Hematopoietic multipotent progenitor cell treated with erythropoietin and hydrocortisone succinate and interleukin-3 and kit ligand, for 15 days (in vitro differentiated cells): ENCODE data around the gene THSD4.
"Not testable (repeated sequence)": the region's sequence is repeated elsewhere in the genome, so short reads cannot be mapped to it uniquely, and the experiment has no call there.

Experiments used
- DNase-seq: peaks from one replicate; pipeline ENCODE4 v3.0.0-alpha.2; 2015; ENCODE audit warnings: low spot score

The THSD4 gene

DNA sequence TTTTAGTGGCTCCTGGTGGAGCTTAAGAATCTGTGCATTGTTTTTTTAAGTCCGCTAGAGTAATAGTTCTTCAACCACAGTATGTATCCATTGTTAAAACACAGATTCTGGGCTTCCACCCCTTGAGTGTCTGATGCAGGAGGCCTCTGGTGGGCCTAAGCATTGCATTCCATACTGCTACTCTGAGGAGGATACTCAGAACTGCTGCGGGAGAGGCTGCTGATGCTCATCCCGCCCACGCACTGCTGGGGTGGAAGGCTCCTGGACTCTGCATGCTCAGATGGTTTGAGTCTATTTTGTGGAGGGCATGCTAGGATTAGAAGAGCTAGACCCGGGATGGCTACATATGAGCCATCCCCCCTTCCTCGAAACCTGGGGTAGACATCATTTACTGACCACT lies 74.4 kb downstream of the THSD4 start:
- no peak for DNase-seq

DNA sequence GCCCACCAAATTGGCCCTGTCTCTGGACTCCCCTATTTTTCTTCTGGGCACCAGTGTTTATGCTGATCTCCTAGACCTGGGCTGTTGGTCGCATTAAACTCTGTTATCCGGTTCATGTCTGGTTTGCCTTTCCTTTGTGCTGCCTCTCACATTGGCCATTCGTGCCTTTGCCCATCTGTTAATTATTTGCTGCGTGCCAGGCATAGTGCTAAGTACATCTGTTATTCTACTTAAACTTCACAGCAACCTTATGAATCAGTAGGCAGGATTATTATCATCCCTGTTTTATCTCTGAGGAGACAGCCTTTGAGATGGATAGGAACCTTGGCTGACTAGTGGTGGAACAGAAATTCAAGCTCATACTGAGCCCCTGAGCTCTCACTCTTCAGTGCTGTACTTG lies 76.0 kb downstream of the THSD4 start:
- no peak for DNase-seq

DNA sequence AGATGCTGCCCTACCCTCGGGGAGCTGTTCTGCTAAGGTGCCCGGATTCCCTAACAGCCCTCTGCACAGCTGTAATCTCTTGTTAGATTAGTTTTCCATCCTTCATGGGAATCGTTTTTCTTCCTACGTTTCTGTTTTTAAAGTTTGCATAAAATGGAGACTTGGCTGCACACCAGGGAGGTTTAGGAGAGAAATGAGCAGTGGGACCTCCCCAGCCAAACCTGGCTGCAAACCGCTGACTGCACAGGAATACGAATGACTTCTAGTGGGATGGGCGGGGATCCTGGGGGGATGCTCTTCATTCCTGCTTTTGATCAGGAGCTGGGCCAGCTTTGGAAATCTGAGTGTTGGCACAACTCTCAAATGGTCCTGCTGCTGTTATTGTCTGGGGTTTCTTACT lies 77.5 kb downstream of the THSD4 start:
- DNase-seq = no peak

DNA sequence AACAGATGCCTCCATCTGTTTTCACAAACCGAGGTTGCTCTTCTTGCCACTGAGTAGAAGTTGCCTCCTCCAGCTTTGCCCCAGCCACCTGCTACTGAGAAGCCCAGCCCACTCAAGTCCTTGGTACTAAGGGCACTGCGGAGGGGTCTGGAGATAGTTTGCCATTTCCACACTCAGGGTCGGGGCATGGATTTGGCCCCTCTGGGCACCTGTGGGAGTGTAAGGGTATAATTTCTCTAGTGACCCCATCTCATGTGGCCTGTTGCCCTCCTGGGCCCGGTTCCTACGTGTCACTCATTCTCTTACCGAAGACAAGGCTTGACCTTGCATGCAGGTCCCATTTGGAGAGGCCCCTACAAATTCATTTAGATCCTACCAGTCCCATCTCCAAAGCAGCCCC lies 79.0 kb downstream of the THSD4 start:
- no peak for DNase-seq

DNA sequence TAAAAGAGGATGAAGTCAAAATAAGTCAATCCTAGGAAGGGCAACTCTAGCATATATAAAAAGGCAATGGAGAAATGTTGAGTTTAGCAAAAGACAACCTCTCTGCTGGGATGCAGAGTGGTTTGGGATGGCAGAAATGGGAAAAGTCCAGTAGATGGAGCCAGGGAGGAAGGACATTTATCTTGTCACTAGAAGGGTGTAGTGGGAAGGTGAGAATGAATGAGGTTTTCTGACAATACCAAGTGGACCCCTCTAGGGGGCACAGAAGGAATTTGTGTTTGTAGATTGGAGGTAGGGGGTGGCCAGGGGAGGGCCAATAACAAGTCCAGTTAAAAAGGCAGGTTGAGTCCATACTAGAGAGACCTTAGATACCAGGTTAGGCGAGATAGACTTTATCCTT lies 80.0 kb downstream of the THSD4 start:
- DNase-seq = no peak

DNA sequence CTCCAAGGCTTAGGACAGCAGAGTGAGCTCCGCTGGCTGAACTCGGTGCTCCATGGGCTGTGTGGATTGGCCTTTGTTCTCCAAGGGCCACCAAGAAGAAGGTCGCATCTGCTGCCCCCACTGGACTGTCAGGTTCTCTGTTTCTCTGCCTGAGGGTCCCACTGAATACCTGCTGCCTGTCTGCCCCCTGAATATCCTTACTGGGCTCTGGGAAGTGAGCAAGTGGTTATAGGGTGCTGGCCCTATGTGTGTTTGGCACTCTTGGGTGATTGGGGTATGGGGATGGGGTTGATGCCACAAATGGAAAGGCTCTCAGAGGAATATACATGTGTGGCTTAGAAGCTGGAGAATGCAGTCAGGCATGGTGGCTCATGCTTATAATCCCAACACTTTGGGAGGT lies 82.3 kb downstream of the THSD4 start:
- DNase-seq = no peak

DNA sequence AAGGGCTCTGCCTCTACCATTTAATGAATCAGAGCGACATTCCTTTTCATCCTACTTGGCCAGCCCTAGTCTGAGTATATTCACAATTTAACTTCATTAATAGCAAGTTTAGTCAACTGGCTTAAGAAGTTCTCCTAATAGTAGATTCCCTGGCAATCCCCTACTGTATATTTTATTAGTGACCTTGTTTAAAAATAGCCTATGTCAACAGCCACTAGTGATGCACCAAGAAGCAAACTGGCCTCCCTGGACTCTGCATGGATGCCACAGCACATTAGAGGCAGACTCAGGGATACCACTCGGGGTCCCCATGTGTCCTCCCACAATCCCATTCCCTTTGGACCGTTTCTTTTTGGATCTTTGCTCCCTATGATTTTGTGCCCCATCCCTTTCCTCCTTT lies 83.6 kb downstream of the THSD4 start:
- no peak for DNase-seq

DNA sequence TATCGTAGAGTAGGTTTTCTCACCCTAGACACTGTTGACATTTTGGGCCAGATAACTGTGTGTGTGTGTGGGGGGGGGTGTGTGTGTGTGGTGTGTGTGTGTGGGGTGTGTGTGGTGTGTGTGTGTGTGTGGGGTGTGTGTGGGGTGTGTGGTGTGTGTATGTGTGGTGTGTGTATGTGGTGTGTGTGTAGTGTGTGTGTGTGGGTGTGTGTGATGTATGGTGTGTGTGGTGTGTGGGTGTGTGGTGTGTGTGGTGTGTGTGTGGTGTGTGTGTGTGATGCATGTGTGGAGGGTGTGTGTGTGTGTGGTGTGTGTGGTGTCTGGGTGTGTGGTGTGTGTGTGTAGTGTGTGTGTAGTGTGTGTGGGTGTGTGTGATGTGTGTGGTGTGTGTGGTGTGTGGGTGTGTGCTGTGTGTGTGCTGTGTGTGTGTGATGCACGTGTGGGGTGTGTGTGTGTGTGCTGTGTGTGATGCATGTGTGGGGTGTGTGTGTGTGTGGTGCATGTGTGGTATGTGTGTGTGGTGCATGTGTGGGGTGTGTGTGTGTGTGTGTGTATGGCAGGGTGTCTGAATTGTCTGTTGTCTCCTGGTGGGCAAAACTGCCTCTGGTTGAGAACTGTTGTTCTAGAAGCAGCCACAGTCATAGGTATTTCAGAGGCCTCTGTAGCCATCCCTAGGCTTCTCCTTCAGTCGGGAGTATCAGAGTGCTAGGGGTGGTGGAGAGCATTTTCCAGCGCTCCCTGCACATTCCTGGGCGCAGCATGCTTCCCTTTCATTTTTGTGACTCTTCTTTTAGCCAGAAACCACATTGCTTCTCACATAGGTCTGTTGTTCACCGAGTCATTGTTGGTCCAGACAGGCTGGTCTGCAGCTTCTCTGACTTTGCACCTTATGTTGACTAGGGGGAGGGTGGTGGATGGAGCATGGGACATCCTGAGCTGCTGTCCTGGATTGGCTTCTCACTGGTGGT lies 84.4 kb downstream of the THSD4 start:
- no peak for DNase-seq

DNA sequence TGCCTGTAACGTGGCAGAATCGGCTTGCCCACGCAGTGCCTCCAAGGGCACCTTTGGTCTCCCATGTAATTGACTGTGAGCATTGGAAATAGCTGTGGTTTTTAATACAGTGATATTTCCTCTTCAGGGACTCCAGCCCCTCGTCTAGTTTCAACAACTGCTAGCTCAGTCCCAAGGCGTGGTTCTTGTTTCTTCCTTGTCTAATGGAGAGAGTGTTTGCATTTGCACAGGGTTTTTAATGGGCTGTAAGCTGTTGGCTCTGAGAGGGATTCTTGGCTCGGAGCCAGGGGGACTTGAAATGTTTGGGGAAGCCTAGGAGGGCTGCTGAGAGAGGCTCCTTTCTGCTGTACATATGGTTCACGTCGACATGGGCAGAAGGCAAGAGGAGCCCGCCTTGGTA lies 86.2 kb downstream of the THSD4 start:
- DNase-seq = no peak

DNA sequence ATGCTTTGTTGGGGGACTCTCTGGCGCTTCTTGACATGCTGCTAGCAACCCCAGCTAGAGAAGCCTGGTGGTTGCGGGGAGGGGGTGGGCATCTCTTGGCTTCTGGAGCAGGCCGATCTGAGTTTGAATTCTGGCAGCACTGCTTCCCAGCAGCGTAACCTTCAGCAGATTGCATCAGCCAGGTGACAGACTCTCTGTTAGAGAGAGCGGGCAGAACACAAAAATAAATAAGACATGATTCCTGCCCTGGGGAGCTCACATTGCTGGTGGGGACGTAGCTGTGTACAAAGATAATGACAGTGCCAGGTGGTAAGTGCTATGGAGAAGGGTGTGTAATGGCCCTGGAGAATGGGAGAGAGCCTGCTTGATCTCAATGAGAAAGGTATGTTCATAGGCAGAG lies 87.4 kb downstream of the THSD4 start:
- DNase-seq = no peak

DNA sequence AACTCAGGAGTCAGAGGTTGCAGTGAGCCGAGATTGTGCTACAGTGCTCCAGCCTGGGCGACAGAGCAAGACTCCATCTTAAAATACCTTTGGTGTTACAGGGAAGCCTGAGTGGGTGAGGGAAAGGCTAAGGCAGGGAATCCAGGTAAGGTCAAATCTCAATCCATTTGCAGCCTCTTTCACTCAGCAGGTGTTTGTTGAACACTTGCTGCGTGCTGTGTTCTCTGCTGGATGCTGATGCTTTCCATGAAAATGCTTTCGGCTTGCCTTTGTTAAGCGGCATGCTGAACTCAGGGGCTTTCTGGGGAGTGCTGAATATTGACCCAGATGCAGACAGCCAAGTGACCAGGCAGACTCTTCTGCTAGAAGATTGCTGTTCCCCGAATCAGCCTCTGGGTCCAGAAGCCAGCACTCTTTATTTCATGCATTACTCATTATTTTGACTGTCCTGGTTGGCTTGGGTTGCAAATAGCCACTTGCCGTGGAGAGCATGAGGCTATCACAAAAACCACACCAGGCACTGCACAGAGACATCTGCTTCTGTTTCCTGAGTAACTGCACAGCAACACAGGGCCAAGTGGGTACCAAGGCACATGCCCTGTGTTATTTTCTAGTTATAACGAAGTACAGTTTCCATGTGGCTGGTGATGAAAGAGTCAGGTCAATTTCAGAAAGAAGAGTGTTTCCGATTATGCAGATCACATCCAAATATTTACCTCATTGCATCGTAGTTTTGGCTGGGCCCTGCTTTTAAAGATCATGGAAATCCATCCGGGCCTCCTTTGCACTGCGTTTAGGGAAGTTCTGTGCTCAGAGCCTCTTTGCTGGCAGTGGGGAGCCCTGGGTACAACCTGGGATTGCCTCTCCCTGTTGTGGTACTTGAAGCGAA lies 88.6 kb downstream of the THSD4 start:
- DNase-seq = no peak

DNA sequence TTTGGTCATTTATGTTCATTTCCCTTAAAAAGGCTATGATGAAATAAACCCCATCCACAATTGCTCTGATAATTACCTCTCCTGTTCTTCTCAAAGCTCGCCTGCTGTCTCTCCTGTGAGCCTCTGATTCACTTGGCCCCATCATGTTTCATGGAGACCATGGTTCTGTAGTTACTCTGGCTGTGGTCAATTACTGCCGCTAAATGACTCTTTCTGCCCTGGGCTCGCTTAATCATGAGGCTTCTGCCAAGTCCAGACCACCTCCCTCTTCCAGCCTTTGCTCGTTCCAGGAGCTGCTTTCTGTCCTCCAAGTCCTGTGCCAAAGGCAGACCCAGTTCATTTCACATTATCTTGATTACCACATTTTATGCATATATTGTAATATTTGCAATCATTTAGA lies 91.9 kb downstream of the THSD4 start:
- DNase-seq = no peak

DNA sequence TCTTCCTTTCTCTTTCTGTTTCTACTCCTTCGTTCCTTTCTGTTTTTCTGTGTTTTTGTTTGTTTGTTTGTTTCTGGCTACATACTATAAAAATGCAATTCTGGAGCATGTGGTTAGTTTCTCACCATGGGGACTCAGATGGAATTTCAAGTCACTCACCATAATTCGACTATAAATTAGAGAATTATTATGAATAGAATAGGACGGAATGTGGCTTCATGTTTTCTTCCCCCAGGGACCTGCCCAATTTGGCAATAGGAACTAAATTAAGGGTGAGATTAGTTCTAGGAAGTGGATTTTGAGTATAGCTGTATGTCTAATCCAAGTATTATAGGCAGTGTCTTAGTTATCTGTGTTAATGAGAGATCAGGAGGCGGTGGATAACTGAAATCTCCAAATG lies 96.9 kb downstream of the THSD4 start:
- DNase-seq = no peak

DNA sequence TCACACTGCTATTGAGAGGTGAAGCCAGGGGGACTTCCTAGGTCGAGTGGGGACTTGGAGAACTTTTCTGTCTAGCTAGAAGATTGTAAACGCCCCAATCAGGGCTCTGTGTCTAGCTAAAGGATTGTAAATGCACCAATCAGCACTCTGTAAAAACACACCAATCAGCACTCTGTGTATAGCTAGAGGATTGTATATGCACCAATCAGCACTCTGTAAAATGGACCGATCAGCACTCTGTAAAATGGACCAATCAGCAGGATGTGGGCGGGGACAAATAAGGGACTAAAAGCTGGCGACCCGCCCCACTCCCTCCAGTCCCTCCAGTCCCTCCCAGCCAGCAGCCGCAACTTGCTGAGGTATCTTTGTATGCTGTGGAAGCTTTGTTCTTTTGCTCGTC lies 98.7 kb downstream of the THSD4 start:
- not testable (repeated sequence) for DNase-seq

DNA sequence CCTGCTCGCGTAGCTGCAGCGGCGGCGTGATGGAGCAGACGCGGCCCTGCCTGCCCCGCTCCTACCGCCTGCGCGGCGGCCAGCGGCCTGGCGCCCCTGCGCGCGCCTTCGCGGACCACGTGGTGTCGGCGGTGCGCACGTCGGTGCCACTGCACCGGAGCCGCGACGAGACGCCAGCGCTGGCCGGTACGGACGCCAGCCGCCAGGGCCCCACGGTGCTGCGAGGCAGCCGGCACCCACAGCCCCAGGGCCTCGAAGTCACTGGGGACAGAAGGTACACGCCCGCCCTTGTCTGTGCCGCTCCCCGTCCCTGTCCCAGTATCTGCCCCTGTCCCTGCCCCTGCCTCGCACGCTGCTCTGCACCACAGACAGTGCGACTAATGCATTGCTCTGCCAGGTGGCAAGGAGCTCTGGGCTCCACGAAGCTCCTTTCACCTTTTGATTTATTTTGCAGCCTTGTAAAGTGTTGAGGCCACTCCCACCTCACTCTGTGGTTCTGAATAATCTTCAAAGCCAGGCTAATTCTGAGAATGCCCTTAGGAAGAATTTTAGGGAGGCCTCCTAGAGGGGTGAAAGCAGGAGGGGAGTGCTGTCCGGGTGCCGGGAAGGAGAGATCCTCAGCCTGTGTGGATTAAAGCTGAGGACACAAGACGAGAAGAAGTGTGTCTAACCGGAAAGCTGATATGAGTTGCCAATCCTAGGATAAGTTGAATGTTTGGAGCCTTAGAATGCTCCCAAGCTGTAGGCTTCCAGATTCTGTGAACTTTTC lies 100.0 kb downstream of the THSD4 start:
- no peak for DNase-seq

DNA sequence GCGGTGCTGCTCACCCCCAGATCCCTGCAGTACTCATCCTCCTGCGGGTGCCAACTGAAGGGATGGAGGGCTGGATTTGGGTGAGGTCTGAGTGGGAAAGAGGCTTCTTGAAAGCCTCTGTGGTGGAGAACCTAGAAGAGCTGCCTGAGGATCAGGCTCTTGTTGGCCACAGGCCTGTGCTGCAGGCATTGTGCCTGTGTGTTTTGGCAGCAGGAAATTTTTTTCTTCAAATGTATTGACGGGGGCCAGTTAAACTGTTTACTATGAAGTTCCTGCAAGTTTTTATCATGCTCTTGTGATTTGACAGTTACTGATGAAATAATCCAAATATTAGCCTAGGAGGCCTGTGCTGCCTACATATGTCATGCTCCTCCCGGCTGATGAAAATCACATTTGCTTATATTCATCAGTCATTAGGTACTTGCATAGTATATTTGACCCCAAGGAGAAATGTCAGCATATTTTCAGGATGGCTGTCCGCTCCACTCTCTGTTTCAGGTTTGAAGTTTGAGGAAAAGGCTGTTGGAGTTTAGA lies 103.1 kb downstream of the THSD4 start:
- DNase-seq = no peak

DNA sequence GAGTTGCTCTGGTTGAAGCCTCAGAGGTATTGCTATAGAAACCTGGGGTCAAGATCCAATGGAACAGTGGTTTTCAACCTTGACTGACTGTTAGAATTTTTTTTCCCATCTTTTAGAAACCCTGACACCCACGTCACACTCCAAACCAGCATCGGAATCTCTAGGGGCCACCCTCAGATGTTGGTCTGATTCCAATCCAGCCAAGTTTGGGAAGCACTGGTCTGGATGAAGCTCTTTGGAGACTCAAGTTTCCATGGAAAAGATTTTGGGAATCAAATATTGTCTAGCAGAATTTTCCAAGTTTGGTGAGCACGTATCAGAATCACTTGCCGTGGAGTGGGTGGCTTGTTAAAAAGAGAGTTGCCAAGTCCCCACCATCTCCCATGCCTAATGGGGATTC lies 103.8 kb downstream of the THSD4 start:
- no peak for DNase-seq

DNA sequence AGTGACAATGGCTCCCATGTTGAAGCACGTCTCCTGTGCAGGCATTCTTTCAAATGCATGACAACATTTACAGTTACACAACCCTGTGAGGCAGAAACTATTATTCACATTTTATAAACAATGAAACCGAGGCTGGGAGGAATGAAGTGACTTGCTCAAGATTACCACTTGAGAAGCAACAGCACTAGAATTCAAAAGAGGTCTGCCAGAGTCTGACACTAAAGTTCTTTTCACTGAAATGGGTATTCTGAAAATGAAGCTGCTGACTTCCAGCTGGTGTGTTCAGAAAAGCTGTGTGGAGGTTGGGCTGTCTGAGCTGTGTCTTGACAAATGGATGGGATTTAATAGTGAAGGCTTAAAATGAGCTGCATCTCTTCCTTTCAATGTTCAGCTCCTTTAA lies 104.4 kb downstream of the THSD4 start:
- DNase-seq = no peak

DNA sequence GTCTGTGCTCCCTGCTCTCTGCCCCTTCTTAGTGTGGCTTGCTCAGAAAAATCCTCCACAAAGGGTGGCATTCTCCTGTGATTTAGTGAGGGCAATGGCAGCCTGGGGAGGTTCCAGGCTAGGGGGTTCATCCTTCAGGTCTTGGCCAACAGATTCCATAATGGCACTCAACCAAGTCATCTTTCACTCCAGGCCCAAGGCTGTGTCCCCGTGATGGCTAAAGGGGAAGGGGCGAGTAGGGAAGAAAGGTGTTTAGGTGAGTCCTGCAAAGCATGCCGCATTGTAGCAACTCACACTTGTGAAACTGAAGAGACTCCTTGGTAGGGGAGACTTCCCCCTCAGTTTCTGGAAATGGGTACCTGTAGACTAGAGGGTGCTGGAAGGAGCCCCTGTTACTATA lies 105.6 kb downstream of the THSD4 start:
- DNase-seq = no peak

DNA sequence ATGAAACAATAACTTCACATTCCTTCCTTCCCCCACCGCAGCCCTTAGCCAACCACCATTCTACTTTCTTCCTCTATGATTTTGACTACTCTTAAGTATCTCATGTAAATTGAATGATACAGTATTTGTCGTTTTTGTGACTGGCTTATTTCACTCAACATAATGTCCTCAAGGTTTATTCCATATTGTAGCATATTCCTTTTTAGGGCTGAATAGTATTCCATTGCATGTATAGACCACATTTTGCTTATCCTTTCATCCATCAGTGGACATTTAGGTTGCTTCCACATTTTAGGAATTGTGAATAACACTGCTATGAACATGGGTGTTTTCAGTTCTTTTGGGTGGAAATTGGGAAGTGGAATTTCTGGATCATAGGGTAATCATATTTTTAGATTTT lies 106.1 kb downstream of the THSD4 start:
- no peak for DNase-seq

DNA sequence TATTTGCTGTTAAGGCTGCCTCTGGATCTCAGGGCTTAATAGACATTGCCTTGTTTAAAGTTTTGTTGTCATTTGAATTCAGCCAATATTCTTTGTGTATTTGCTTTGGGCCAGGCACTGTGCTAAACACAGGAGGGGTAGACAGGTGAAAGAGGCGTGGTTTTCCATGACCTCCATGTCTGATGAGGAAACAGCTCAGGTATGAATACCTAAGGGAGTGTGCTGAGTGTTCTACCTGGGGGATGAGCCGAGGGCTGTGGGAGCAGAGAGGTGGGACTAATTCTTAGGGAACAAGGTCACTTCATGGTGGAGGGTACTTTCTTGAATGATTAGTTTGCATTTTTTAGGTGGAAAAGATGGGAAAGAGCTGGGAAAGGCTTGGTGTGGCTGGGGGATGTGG lies 108.2 kb downstream of the THSD4 start:
- no peak for DNase-seq

DNA sequence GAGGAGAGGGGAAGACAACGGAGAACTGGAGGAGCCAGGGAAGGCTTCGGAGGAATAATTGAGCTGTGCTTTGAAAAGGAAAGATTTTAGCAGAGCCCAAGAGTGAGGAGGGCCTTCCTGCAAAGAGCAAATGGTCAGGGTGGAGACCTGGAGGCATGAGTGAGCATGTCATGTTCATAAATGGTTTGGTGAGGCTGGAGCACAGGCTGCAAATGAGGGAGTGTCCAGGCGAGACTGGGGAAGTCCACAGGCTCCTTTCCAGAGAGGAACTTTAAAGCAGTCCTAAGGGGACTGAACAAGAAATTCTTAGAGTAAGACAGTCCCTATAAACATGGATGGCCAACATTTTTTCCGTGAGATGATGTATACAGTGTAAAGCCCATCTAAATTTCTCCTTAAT lies 108.8 kb downstream of the THSD4 start:
- no peak for DNase-seq
